ENCODE measurements around the gene SCP2D1.
"Not testable (repeated sequence)": the region's sequence is repeated elsewhere in the genome, so short reads cannot be mapped to it uniquely, and the experiment has no call there.

DNA sequence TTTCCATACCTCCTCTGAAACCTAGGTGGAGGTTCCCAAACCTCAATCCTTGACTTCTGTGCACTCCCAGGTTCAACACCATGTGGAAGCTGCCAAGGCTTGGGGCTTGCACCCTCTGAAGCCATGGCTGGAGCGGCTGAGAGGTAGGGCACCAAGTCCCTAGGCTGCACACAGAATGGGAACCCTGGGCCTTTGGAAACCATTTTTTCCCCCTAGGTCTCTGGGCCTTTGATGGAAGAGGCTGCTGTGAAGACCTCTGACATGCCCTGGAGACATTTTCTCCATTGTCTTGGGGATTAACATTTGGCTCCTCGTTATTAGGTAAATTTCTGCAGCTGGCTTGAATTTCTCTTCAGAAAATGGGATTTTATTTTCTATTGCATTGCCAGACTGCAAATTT is 26.5 kb upstream of the SCP2D1 start:
- not testable (repeated sequence) for TF ChIP-seq CTCF (IDR thresholded peaks at IDR 0.05); EZH2 (IDR thresholded peaks at IDR 0.05; ENCODE audit: borderline replicate concordance, insufficient read depth, low read depth, low read length, poor library complexity, severe bottlenecking)

Data from B cell (primary cell).